ENCODE measurements around the gene CGREF1. TPM values are rescaled to one million over a fixed set of nuclear protein-coding genes. Genes with fewer than 3 reads are reported as not detected.

Gene CGREF1
- total RNA-seq, 1 experiment from 2014 or later = 2.1 TPM

DNA sequence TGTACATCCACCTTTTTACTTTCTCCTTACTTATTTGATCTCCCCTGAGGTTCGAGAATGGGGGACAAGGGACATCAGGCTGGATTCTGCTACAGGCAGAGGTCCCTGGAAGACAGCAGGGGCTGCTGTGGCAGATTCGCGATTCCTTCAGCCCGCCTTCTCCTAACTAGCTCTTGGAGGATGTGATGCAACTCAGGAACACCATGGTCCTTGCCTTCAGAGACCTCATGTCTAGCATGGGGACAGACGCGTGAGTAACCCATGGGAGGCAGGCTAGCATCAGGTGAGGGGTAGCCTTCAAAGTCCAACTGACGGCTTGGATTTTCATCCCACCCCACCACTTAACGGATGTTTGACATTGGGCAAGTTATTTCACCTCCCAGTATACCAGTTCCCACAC lies 29.0 kb upstream of the CGREF1 start:
- H3K9me3 Mint-ChIP-seq = no peaks in the 10 kb centered on the region; a peak in 1 of 5 replicates
- no peak overlapping the region for H2BK15ac ChIP-seq (ENCODE audit: low read depth, low read length)
- no peak overlapping the region for H3K23ac ChIP-seq (ENCODE audit: insufficient read length, low read depth, low read length)
- no peak overlapping the region for H2BK12ac ChIP-seq (ENCODE audit: insufficient read length, low read depth, low read length)
- H4K5ac ChIP-seq (ENCODE audit: insufficient read length, low read depth, low read length) = no peak overlapping the region
- WGBS (ENCODE audit: extremely low coverage, insufficient read length, low lambda C conversion rate) = no CpG with 5 or more reads among the region's 8 CpGs
- H3K4me1 ChIP-seq (ENCODE audit: insufficient read depth, low read length) = no peaks in the 10 kb centered on the region
- no peak for DNase-seq
- no peaks in the 10 kb centered on the region for H4K20me1 ChIP-seq (ENCODE audit: control insufficient read depth, insufficient read depth, insufficient read length)
- no peak overlapping the region for H3K18ac ChIP-seq (ENCODE audit: insufficient read length, low read depth, low read length)
- H3K23me2 ChIP-seq (ENCODE audit: insufficient read length, low read depth, low read length, poor library complexity, severe bottlenecking) = no peaks in the 10 kb centered on the region
- H4K8ac ChIP-seq (replicated peaks; ENCODE audit: insufficient read length, low read depth, low read length) = no peak overlapping the region
- H3K36me3 Mint-ChIP-seq (ENCODE audit: insufficient read depth in 1 of 3, low read depth in 3 of 3) = no peaks in the 10 kb centered on the region
- no peaks in the 10 kb centered on the region for H3K9me3 ChIP-seq (ENCODE audit: control insufficient read depth, low read depth, low read length)
- H3K27me3 Mint-ChIP-seq (ENCODE audit: low read depth) = peaks cover 9% of the 10 kb centered on the region
- H3K4me2 ChIP-seq (ENCODE audit: insufficient read depth, insufficient read length, low read length) = no peak overlapping the region
- H3K4me3 Mint-ChIP-seq = no peak overlapping the region
- no peaks in the 10 kb centered on the region for H3K79me2 ChIP-seq (ENCODE audit: insufficient read depth, low read length)
- no peak overlapping the region for H2BK120ac ChIP-seq (ENCODE audit: low read depth, low read length, poor library complexity, severe bottlenecking)
- H4K91ac ChIP-seq (ENCODE audit: insufficient read length, low read depth, low read length) = no peak overlapping the region
- no peak overlapping the region for H2BK5ac ChIP-seq (ENCODE audit: insufficient read length, low read length)
- H2AFZ ChIP-seq (ENCODE audit: low read length) = no peak overlapping the region
- no peak overlapping the region for H3K56ac ChIP-seq (ENCODE audit: insufficient read length, low read depth, low read length)
- H2AK5ac ChIP-seq (ENCODE audit: insufficient read length, low read length) = no peak overlapping the region
- H2BK20ac ChIP-seq (ENCODE audit: low read depth, low read length, poor library complexity, severe bottlenecking) = no peak overlapping the region
- H3K4ac ChIP-seq (ENCODE audit: low read depth, low read length) = no peak overlapping the region
- H3K27ac Mint-ChIP-seq = no peak overlapping the region
- H3K4me1 Mint-ChIP-seq = peaks cover 0 to 2% of the 10 kb centered on the region in 2 experiments; a peak in 1 of 4 replicates
- H3K79me1 ChIP-seq (ENCODE audit: insufficient read depth, low read depth, low read length, poor library complexity, severe bottlenecking) = no peaks in the 10 kb centered on the region
- no peaks in the 10 kb centered on the region for H3K27me3 ChIP-seq (ENCODE audit: insufficient read depth, low read length)
- no peak overlapping the region for H3K27ac ChIP-seq (ENCODE audit: insufficient read length, low read depth, low read length)
- TF ChIP-seq, protein P1, sequence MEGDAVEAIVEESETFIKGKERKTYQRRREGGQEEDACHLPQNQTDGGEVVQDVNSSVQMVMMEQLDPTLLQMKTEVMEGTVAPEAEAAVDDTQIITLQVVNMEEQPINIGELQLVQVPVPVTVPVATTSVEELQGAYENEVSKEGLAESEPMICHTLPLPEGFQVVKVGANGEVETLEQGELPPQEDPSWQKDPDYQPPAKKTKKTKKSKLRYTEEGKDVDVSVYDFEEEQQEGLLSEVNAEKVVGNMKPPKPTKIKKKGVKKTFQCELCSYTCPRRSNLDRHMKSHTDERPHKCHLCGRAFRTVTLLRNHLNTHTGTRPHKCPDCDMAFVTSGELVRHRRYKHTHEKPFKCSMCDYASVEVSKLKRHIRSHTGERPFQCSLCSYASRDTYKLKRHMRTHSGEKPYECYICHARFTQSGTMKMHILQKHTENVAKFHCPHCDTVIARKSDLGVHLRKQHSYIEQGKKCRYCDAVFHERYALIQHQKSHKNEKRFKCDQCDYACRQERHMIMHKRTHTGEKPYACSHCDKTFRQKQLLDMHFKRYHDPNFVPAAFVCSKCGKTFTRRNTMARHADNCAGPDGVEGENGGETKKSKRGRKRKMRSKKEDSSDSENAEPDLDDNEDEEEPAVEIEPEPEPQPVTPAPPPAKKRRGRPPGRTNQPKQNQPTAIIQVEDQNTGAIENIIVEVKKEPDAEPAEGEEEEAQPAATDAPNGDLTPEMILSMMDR (conservative IDR thresholded peaks at IDR 0.05) = no peak
- no peak overlapping the region for H3T11ph ChIP-seq (ENCODE audit: low read length)
- H3K14ac ChIP-seq (ENCODE audit: insufficient read depth, low read length) = no peak overlapping the region
- H3K9ac ChIP-seq (ENCODE audit: extremely low read depth, insufficient read length, low read length) = no peak overlapping the region

Data from H9 (cell line).